ENCODE results near the gene TTC7B.

- TF ChIP-seq RBFOX2 (IDR thresholded peaks at IDR 0.05; ENCODE audit: low read depth, low read length) (no peak), ZBTB25 (CRISPR knock-in tag; IDR thresholded peaks at IDR 0.05) (no peak), RFX5 (IDR thresholded peaks at IDR 0.05; ENCODE audit: low read depth, low read length) (no peak), CBFB (CRISPR knock-in tag; IDR thresholded peaks at IDR 0.05) (no peak), JUN (CRISPR knock-in tag; IDR thresholded peaks at IDR 0.05) (no peak), SUZ12 (IDR thresholded peaks at IDR 0.05; ENCODE audit: low read depth, low read length) (no peak), MAZ (IDR thresholded peaks at IDR 0.05; ENCODE audit: borderline replicate concordance, low read depth, low read length) (no peak), MAZ (CRISPR knock-in tag; IDR thresholded peaks at IDR 0.05; ENCODE audit: low read depth) (no peak), SP2 (CRISPR knock-in tag; IDR thresholded peaks at IDR 0.05) (no peak), RAD21 (CRISPR knock-in tag; IDR thresholded peaks at IDR 0.05) (no peak), ZNF124 (CRISPR knock-in tag; IDR thresholded peaks at IDR 0.05) (no peak), ZNF766 (CRISPR knock-in tag; IDR thresholded peaks at IDR 0.05; ENCODE audit: borderline replicate concordance) (no peak)
These were observed 317.1 kb downstream of the TTC7B start for GRCh38 chr14:90499121-90499520.
